Measurements from ENCODE around the gene ZNF688. TPM values are rescaled to one million over a fixed set of nuclear protein-coding genes. Genes with fewer than 3 reads are reported as not detected.

The ZNF688 gene
- total and polyA plus RNA-seq, 2 of the 13 experiments (the other 11 are each of a cell fraction or from before 2014, with no cell fraction given) = 2.4 to 5.4 TPM

- TF ChIP-seq BCLAF1 (IDR thresholded peaks at IDR 0.05) (no peak), TCF12 (IDR thresholded peaks at IDR 0.05) (no peak), TCF12 (CRISPR knock-in tag; IDR thresholded peaks at IDR 0.05) (peak; percentile 71; the same call in 1 of the 2 replicates), CBX1 (IDR thresholded peaks at IDR 0.05; ENCODE audit: low read depth) (no peak), ZHX1 (CRISPR knock-in tag; IDR thresholded peaks at IDR 0.05; ENCODE audit: low read depth) (peak; percentile 91), PBX2 (CRISPR knock-in tag; IDR thresholded peaks at IDR 0.05) (peak; percentile 75), DBP (CRISPR knock-in tag; IDR thresholded peaks at IDR 0.05; ENCODE audit: not compliant biosample characterization) (no peak), ZSCAN25 (CRISPR knock-in tag; IDR thresholded peaks at IDR 0.05) (peak; percentile 98), PHF5A (CRISPR knock-in tag; IDR thresholded peaks at IDR 0.05; ENCODE audit: low read depth, unreplicated experiment) (peak; percentile 78), KMT2A (CRISPR knock-in tag; IDR thresholded peaks at IDR 0.05) (no peak), CERS6 (CRISPR knock-in tag; IDR thresholded peaks at IDR 0.05) (no peak), ARID4A (CRISPR knock-in tag; IDR thresholded peaks at IDR 0.05; ENCODE audit: borderline replicate concordance) (peak; percentile 71; the same call in 1 of the 2 replicates), SAP130 (CRISPR knock-in tag; IDR thresholded peaks at IDR 0.05; ENCODE audit: low read depth) (peak; percentile 66), ZNF235 (CRISPR knock-in tag; IDR thresholded peaks at IDR 0.05; ENCODE audit: borderline replicate concordance) (0 out of 2 replicates have a peak, but pooled peaks have one; percentile 37)
These were observed 49.5 kb downstream of the ZNF688 start (continued) for GRCh38 chr16:30521873-30522641.

Data from HepG2 (cell line).